ENCODE data around the gene STRIP2. TPM values are rescaled to one million over a fixed set of nuclear protein-coding genes. Genes with fewer than 3 reads are reported as not detected.

The STRIP2 gene
- total and polyA plus RNA-seq, 9 of the 15 experiments (the other 6 are each of a cell fraction or from before 2014, with no cell fraction given): 10.1 to 81.8 (median 42.3) TPM

DNA sequence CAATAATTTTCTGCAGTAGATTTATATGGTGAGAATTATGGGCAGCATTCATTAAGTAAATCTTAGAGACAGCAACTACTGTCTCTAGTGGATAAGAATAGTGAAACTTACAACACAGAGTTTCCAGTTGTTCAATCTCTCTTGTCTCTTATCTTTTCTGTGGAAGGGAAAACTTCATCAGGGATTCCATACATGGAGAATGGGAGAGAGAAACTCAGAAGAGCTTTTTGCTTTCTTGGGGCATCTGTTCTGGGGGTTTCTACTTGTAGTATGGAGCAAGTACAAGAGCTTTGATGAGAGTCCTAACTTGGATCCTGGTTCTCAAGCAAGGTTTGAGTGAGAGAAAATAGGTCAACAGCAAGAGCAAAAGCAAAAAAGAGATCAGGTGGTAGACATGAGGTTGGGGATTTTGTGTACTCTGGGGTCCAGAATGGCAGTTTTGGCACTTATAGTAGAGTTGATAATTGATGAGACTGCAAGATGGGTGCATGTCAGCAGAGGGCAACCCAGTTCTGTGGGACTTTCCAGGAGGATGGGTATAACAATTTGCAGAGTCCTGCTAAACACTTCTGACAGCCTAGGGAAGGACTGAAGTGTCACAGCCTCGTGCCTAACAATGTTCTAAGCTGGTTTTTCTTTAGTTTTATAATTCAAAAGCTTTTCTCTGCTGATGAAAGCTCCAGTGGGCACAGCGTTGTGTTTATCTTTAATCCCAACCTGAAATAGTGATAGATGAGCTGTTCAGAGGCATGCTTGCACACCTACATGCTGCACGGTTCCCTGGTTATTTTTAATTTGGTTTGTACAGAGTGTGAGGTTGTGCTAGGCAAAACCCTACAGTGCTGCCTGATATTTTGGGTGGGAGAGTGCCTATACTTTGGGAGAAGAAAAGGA, 32.0 kb upstream of the STRIP2 start (continued):
- TF ChIP-seq, protein P1, sequence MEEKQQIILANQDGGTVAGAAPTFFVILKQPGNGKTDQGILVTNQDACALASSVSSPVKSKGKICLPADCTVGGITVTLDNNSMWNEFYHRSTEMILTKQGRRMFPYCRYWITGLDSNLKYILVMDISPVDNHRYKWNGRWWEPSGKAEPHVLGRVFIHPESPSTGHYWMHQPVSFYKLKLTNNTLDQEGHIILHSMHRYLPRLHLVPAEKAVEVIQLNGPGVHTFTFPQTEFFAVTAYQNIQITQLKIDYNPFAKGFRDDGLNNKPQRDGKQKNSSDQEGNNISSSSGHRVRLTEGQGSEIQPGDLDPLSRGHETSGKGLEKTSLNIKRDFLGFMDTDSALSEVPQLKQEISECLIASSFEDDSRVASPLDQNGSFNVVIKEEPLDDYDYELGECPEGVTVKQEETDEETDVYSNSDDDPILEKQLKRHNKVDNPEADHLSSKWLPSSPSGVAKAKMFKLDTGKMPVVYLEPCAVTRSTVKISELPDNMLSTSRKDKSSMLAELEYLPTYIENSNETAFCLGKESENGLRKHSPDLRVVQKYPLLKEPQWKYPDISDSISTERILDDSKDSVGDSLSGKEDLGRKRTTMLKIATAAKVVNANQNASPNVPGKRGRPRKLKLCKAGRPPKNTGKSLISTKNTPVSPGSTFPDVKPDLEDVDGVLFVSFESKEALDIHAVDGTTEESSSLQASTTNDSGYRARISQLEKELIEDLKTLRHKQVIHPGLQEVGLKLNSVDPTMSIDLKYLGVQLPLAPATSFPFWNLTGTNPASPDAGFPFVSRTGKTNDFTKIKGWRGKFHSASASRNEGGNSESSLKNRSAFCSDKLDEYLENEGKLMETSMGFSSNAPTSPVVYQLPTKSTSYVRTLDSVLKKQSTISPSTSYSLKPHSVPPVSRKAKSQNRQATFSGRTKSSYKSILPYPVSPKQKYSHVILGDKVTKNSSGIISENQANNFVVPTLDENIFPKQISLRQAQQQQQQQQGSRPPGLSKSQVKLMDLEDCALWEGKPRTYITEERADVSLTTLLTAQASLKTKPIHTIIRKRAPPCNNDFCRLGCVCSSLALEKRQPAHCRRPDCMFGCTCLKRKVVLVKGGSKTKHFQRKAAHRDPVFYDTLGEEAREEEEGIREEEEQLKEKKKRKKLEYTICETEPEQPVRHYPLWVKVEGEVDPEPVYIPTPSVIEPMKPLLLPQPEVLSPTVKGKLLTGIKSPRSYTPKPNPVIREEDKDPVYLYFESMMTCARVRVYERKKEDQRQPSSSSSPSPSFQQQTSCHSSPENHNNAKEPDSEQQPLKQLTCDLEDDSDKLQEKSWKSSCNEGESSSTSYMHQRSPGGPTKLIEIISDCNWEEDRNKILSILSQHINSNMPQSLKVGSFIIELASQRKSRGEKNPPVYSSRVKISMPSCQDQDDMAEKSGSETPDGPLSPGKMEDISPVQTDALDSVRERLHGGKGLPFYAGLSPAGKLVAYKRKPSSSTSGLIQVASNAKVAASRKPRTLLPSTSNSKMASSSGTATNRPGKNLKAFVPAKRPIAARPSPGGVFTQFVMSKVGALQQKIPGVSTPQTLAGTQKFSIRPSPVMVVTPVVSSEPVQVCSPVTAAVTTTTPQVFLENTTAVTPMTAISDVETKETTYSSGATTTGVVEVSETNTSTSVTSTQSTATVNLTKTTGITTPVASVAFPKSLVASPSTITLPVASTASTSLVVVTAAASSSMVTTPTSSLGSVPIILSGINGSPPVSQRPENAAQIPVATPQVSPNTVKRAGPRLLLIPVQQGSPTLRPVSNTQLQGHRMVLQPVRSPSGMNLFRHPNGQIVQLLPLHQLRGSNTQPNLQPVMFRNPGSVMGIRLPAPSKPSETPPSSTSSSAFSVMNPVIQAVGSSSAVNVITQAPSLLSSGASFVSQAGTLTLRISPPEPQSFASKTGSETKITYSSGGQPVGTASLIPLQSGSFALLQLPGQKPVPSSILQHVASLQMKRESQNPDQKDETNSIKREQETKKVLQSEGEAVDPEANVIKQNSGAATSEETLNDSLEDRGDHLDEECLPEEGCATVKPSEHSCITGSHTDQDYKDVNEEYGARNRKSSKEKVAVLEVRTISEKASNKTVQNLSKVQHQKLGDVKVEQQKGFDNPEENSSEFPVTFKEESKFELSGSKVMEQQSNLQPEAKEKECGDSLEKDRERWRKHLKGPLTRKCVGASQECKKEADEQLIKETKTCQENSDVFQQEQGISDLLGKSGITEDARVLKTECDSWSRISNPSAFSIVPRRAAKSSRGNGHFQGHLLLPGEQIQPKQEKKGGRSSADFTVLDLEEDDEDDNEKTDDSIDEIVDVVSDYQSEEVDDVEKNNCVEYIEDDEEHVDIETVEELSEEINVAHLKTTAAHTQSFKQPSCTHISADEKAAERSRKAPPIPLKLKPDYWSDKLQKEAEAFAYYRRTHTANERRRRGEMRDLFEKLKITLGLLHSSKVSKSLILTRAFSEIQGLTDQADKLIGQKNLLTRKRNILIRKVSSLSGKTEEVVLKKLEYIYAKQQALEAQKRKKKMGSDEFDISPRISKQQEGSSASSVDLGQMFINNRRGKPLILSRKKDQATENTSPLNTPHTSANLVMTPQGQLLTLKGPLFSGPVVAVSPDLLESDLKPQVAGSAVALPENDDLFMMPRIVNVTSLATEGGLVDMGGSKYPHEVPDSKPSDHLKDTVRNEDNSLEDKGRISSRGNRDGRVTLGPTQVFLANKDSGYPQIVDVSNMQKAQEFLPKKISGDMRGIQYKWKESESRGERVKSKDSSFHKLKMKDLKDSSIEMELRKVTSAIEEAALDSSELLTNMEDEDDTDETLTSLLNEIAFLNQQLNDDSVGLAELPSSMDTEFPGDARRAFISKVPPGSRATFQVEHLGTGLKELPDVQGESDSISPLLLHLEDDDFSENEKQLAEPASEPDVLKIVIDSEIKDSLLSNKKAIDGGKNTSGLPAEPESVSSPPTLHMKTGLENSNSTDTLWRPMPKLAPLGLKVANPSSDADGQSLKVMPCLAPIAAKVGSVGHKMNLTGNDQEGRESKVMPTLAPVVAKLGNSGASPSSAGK (IDR thresholded peaks at IDR 0.05): no peak
- no peak for TF ChIP-seq PCBP2 (IDR thresholded peaks at IDR 0.05; ENCODE audit: low read depth, low read length, poor library complexity, severe bottlenecking)
- TF ChIP-seq ARID2 (IDR thresholded peaks at IDR 0.05): peak; percentile 81
- TF ChIP-seq C11orf30 (IDR thresholded peaks at IDR 0.05; ENCODE audit: low read depth): peak; percentile 26; the same call in 1 of the 2 replicates
- 0 out of 4 replicates have a peak, but pooled peaks of 1 of the 2 experiments have one; percentile 30 for TF ChIP-seq FOXA3 (CRISPR knock-in tag; conservative IDR thresholded peaks at IDR 0.05 in 1 of 2, IDR thresholded peaks at IDR 0.05 in 1 of 2)
- TF ChIP-seq, protein P2, sequence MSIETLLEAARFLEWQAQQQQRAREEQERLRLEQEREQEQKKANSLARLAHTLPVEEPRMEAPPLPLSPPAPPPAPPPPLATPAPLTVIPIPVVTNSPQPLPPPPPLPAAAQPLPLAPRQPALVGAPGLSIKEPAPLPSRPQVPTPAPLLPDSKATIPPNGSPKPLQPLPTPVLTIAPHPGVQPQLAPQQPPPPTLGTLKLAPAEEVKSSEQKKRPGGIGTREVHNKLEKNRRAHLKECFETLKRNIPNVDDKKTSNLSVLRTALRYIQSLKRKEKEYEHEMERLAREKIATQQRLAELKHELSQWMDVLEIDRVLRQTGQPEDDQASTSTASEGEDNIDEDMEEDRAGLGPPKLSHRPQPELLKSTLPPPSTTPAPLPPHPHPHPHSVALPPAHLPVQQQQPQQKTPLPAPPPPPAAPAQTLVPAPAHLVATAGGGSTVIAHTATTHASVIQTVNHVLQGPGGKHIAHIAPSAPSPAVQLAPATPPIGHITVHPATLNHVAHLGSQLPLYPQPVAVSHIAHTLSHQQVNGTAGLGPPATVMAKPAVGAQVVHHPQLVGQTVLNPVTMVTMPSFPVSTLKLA (conservative IDR thresholded peaks at IDR 0.05): no peak
- TF ChIP-seq RAD21 (CRISPR knock-in tag; conservative IDR thresholded peaks at IDR 0.05 in 1 of 2, IDR thresholded peaks at IDR 0.05 in 1 of 2): peak; percentile 73 to 84
- TF ChIP-seq POLR2G (IDR thresholded peaks at IDR 0.05; ENCODE audit: low read depth, low read length): no peak
- TF ChIP-seq JUND (IDR thresholded peaks at IDR 0.05; ENCODE audit: borderline replicate concordance, low read depth, low read length): no peak
- 0 out of 3 replicates have a peak, but pooled peaks have one; percentile 14 for TF ChIP-seq JUND (tag; IDR thresholded peaks at IDR 0.05; ENCODE audit: borderline replicate concordance, low read depth, low read length)
- TF ChIP-seq, protein P3, sequence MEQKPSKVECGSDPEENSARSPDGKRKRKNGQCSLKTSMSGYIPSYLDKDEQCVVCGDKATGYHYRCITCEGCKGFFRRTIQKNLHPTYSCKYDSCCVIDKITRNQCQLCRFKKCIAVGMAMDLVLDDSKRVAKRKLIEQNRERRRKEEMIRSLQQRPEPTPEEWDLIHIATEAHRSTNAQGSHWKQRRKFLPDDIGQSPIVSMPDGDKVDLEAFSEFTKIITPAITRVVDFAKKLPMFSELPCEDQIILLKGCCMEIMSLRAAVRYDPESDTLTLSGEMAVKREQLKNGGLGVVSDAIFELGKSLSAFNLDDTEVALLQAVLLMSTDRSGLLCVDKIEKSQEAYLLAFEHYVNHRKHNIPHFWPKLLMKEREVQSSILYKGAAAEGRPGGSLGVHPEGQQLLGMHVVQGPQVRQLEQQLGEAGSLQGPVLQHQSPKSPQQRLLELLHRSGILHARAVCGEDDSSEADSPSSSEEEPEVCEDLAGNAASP (IDR thresholded peaks at IDR 0.05): no peak

Measured in K562 (cell line).